Natural killer cell (primary cell): ENCODE measurements around the gene SEC24C. TPM values are rescaled to one million over a fixed set of nuclear protein-coding genes. Genes with fewer than 3 reads are reported as not detected.

Source experiments
- ATAC-seq, 3 donors: fragments of 150-1000 bp in 2 of 3; fragments of 200-7000 bp in 1 of 3; cut with Tn5 transposase; 1 replicate in 1 of 3; 2 replicates in 2 of 3; pipeline ENCODE4 v1.10.0; 2021; ENCODE audit warnings: mild to moderate bottlenecking in 2 of 3, moderate library complexity in 2 of 3
- DNase-seq, 2 donors: peaks; one replicate each; pipeline versions ENCODE4 v3.0.0 to v3.0.0-alpha.2; 2013 to 2021; ENCODE audit warnings: mixed read lengths in 1 of 2
- H3K27ac ChIP-seq: one replicate; pipeline ENCODE4 v1.5.1; 2013; ENCODE audit warnings: mild to moderate bottlenecking, low read length
- H3K27me3 ChIP-seq: one replicate; pipeline ENCODE4 v1.6.1; 2013; ENCODE audit warnings: low read length; ENCODE audit not compliant: control insufficient read depth, insufficient read depth
- H3K36me3 ChIP-seq: one replicate; pipeline ENCODE4 v1.6.1; 2013; ENCODE audit warnings: low read length; ENCODE audit not compliant: control insufficient read depth, insufficient read depth
- H3K4me1 ChIP-seq: one replicate; pipeline ENCODE4 v1.6.1; 2013; ENCODE audit warnings: low read length; ENCODE audit not compliant: control insufficient read depth, insufficient read depth
- H3K4me3 ChIP-seq: one replicate; pipeline ENCODE4 v1.5.1; 2013; ENCODE audit warnings: low read length
- H3K9me3 ChIP-seq: one replicate; pipeline ENCODE4 v1.6.1; 2013; ENCODE audit warnings: low read length; ENCODE audit not compliant: control insufficient read depth, insufficient read depth
- H3K27ac Mint-ChIP-seq, 2 donors: one replicate each; pipeline ENCODE4 v1.8.0; 2022; ENCODE audit warnings: mild to moderate bottlenecking in 2 of 2, mixed read lengths in 2 of 2, moderate library complexity in 1 of 2
- H3K27me3 Mint-ChIP-seq, 2 donors: one replicate each; pipeline ENCODE4 v1.8.0; 2022; ENCODE audit warnings: low read depth in 2 of 2, mixed read lengths in 2 of 2
- H3K36me3 Mint-ChIP-seq: one replicate; pipeline ENCODE4 v1.8.0; 2022; ENCODE audit warnings: mixed read lengths
- H3K4me1 Mint-ChIP-seq, 2 donors: one replicate each; pipeline ENCODE4 v1.8.0; 2022; ENCODE audit warnings: mixed read lengths in 2 of 2
- H3K4me3 Mint-ChIP-seq: one replicate; pipeline ENCODE4 v1.8.0; 2022; ENCODE audit warnings: mild to moderate bottlenecking, moderate library complexity, mixed read lengths
- H3K9me3 Mint-ChIP-seq, 2 donors: one replicate each; pipeline ENCODE4 v1.8.0; 2022; ENCODE audit warnings: mixed read lengths in 2 of 2
- WGBS: methylation state at CpG from one replicate; pipeline ENCODE4 v1.1.7; 2013; ENCODE audit warnings: missing lambda C conversion rate; ENCODE audit not compliant: insufficient coverage; 5-methylcytosine and 5-hydroxymethylcytosine counted together
- intact Hi-C: fragments of 100-400 bp; cut with micrococcal nuclease; formaldehyde crosslinking; loops from one replicate; pipeline ENCODE4 v1.14.2; 2022
- total RNA-seq, 4 donors: library from RNA; stranded (reverse); fragments of 120-200 nt in 1 of 4; gene quantifications; one replicate each; pipeline versions ENCODE4 v1.2.3 to v1.2.4, GENCODE V29; 2013 to 2022
- TF ChIP-seq, protein P1 (sequence below): fragments of 200-600 bp; IDR thresholded peaks from one replicate; pipeline ENCODE4 v1.8.0; 2022; ENCODE audit warnings: antibody characterized with exemption

SEC24C gene
- total RNA-seq, 3 donors from 2014 or later (not counting 1 experiment from before 2014, with no cell fraction given) = 153 to 161 (median 160) TPM

DNA sequence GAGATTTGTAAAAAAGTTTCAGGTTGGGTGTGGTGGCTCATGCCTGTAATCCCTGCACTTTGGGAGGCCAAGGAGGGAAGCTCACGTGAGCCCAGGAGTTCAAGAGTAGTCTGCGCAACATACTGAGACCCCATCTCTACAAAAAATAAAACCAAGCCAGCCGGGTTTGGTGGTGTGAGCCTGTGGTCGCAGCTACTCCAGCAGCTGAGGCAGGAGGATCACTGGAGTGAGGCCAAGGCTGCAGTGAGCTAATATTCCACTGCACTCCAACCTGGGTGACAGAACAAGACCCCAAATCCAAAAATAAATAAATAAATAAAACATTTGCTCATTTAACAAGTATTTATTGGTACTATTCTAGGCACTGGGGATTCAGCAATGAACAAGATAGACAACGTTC lies 36.1 kb downstream of the SEC24C start:
- Mint-ChIP-seq H3K9me3 (no peaks in the 10 kb centered on the region), H3K4me3 (peak overlapping the region; percentile 100), H3K4me1 (peaks cover 54 to 56% of the 10 kb centered on the region in 2 donors), H3K27ac (peak overlapping the region; percentile 96), H3K36me3 (no peaks in the 10 kb centered on the region), H3K27me3 (no peaks in the 10 kb centered on the region)
- Histone ChIP-seq H3K4me3 (no peak overlapping the region), H3K4me1 (peaks cover 35% of the 10 kb centered on the region), H3K9me3 (no peaks in the 10 kb centered on the region), H3K27ac (no peak overlapping the region), H3K27me3 (no peaks in the 10 kb centered on the region), H3K36me3 (peaks cover 37% of the 10 kb centered on the region)
- intact Hi-C loops = no loop called here
- DNase-seq (no peak), ATAC-seq (no peak)
- TF ChIP-seq, protein P1, sequence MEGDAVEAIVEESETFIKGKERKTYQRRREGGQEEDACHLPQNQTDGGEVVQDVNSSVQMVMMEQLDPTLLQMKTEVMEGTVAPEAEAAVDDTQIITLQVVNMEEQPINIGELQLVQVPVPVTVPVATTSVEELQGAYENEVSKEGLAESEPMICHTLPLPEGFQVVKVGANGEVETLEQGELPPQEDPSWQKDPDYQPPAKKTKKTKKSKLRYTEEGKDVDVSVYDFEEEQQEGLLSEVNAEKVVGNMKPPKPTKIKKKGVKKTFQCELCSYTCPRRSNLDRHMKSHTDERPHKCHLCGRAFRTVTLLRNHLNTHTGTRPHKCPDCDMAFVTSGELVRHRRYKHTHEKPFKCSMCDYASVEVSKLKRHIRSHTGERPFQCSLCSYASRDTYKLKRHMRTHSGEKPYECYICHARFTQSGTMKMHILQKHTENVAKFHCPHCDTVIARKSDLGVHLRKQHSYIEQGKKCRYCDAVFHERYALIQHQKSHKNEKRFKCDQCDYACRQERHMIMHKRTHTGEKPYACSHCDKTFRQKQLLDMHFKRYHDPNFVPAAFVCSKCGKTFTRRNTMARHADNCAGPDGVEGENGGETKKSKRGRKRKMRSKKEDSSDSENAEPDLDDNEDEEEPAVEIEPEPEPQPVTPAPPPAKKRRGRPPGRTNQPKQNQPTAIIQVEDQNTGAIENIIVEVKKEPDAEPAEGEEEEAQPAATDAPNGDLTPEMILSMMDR = no peak
- WGBS = 65% methylated on average over 4 of the region's 5 CpGs

DNA sequence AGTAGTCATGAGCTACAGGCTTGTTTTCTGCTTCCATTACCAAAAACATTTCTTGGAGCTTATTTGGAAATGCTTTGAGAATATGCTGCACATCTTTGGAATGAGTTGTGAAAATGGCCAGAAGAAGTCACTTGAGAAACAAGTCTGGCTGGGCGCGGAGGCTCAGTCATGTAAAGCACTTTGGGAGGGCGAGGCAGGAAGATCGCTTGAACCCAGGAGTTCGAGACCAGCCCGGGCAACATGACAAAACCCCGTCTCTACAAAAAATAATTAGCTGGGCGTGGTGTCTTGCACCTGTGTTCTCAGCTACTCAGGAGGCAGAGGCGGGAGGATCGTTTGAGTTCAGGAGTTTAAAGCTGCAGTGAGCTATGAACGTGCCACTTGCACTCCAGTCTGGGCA lies 36.8 kb downstream of the SEC24C start:
- Histone ChIP-seq H3K4me1 (peaks cover 33% of the 10 kb centered on the region), H3K27me3 (no peaks in the 10 kb centered on the region), H3K27ac (peak overlapping the region; percentile 65), H3K9me3 (no peaks in the 10 kb centered on the region), H3K36me3 (peaks cover 30% of the 10 kb centered on the region), H3K4me3 (peak overlapping the region; percentile 52)
- 41% methylated on average over 11 of the region's 11 CpGs for WGBS
- Mint-ChIP-seq H3K27me3 (no peaks in the 10 kb centered on the region), H3K4me1 (peaks cover 52% of the 10 kb centered on the region in 2 donors), H3K9me3 (no peaks in the 10 kb centered on the region), H3K36me3 (no peaks in the 10 kb centered on the region), H3K4me3 (peak overlapping the region; percentile 100), H3K27ac (peak overlapping the region; percentile 96)
- ATAC-seq (no peak), DNase-seq (no peak)
- TF ChIP-seq, protein P1 = no peak
- intact Hi-C loops = no loop called here

DNA sequence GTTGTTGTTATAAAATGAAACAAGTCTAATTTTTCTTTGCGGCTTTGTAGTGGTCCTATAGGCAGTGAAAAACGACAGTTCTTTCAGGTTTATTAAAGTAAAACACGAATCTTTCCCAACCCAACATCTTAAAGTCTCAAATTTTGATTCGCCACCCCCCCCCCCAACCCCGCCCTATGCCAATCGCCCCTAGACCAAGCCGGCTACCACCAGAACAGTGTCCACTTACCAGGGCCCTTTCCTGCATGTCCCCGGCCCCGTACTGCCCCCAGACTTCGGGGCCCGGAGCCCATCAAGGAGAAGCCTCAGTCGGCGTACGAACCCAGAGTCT lies 37.3 kb downstream of the SEC24C start:
- no peaks in the 10 kb centered on the region for H3K36me3 Mint-ChIP-seq
- ATAC-seq = no peak
- H3K27me3 ChIP-seq = no peaks in the 10 kb centered on the region
- peak overlapping the region; percentile 100 for H3K4me3 Mint-ChIP-seq
- peaks cover 33% of the 10 kb centered on the region for H3K4me1 ChIP-seq
- 0% methylated on average over 11 of the region's 14 CpGs for WGBS
- peak overlapping the region; percentile 52 for H3K4me3 ChIP-seq
- no peak for DNase-seq
- TF ChIP-seq, protein P1 = no peak
- H3K27ac Mint-ChIP-seq = peak overlapping the region; percentile 96
- no peaks in the 10 kb centered on the region for H3K27me3 Mint-ChIP-seq
- H3K9me3 Mint-ChIP-seq = no peaks in the 10 kb centered on the region
- H3K4me1 Mint-ChIP-seq = peaks cover 57% of the 10 kb centered on the region in 2 donors
- no peaks in the 10 kb centered on the region for H3K9me3 ChIP-seq
- H3K36me3 ChIP-seq = peaks cover 25% of the 10 kb centered on the region
- H3K27ac ChIP-seq = peak overlapping the region; percentile 65
- intact Hi-C loops = no loop called here
